ENCODE measurements around the gene HMGN2. TPM values are rescaled to one million over a fixed set of nuclear protein-coding genes. Genes with fewer than 3 reads are reported as not detected.

Gene HMGN2
- total and polyA plus RNA-seq, 2 of the 13 experiments (the other 11 are each of a cell fraction or from before 2014, with no cell fraction given): 63.4 to 343 TPM

- TF ChIP-seq HOMEZ (CRISPR knock-in tag; IDR thresholded peaks at IDR 0.05; ENCODE audit: low read depth) (no peak), HNRNPLL (IDR thresholded peaks at IDR 0.05; ENCODE audit: low read depth, low read length, poor library complexity, severe bottlenecking) (peak; percentile 88), ISX (CRISPR knock-in tag; conservative IDR thresholded peaks at IDR 0.05) (no peak), HOXA9 (CRISPR knock-in tag; IDR thresholded peaks at IDR 0.05; ENCODE audit: borderline replicate concordance) (no peak), ZNF780A (CRISPR knock-in tag; IDR thresholded peaks at IDR 0.05) (no peak), TRIM24 (CRISPR knock-in tag; IDR thresholded peaks at IDR 0.05) (no peak), MATR3 (CRISPR knock-in tag; IDR thresholded peaks at IDR 0.05) (no peak), GATAD2A (CRISPR knock-in tag; IDR thresholded peaks at IDR 0.05) (peak; percentile 34; the same call in 1 of the 2 replicates), KLF6 (CRISPR knock-in tag; IDR thresholded peaks at IDR 0.05) (peak; percentile 75; the same call in 1 of the 2 replicates), CCDC6 (CRISPR knock-in tag; IDR thresholded peaks at IDR 0.05) (peak; percentile 78), MBNL3 (CRISPR knock-in tag; conservative IDR thresholded peaks at IDR 0.05) (no peak), RBM39 (IDR thresholded peaks at IDR 0.05; ENCODE audit: low read depth, low read length, poor library complexity, severe bottlenecking) (peak; percentile 39), MNT (IDR thresholded peaks at IDR 0.05) (peak; percentile 80), TBX3 (IDR thresholded peaks at IDR 0.05; ENCODE audit: borderline replicate concordance) (no peak), ARNTL (CRISPR knock-in tag; IDR thresholded peaks at IDR 0.05) (peak; percentile 95), GATA4 (IDR thresholded peaks at IDR 0.05; ENCODE audit: borderline replicate concordance, low read depth) (no peak), ZNF501 (CRISPR knock-in tag; IDR thresholded peaks at IDR 0.05) (peak; percentile 68; the same call in 1 of the 2 replicates), PHF20 (CRISPR knock-in tag; IDR thresholded peaks at IDR 0.05) (peak; percentile 40), ZNF160 (CRISPR knock-in tag; IDR thresholded peaks at IDR 0.05) (no peak)
- TF ChIP-seq, protein P1, sequence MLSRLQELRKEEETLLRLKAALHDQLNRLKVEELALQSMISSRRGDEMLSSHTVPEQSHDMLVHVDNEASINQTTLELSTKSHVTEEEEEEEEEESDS (CRISPR knock-in tag; IDR thresholded peaks at IDR 0.05; ENCODE audit: borderline replicate concordance): peak; percentile 68; the same call in 1 of the 2 replicates
Observed at GRCh38 chr1:26472901-26473845, 933 bp downstream of the HMGN2 start (continued).

Measured in HepG2 (cell line).